Endothelial cell of umbilical vein (primary cell): ENCODE measurements around the gene SLC35G1. TPM values are rescaled to one million over a fixed set of nuclear protein-coding genes. Genes with fewer than 3 reads are reported as not detected.

ENCODE experiments used
- BruUV-seq: library from RNA; stranded (reverse); fragments of 400-500 nt; replicated peaks from 2 replicates; lab custom pipeline; 2021; lab: Mats Ljungman, UMichigan
- CTCF ChIA-PET: fragments of 300-600, 350-600 bp; sonication (Branson Sonifier 250); formaldehyde crosslinking; loops from one replicate; lab custom pipeline; 2021; ENCODE audit warnings: antibody characterized with exemption, inconsistent platforms; lab: Charles Lee
- POLR2A ChIA-PET: fragments of 300-600, 350-600 bp; sonication (Branson Sonifier 250); formaldehyde crosslinking; loops from one replicate; lab custom pipeline; 2021; ENCODE audit warnings: antibody characterized with exemption, inconsistent platforms; lab: Charles Lee
- DNase-seq: peaks from one replicate; pipeline ENCODE4 v3.0.0-alpha.2; 2011; ENCODE audit warnings: low read depth, low spot score
- FAIRE-seq: peaks from 2 replicates; lab custom pipeline; 2011; peaks lifted over from hg19 to GRCh38; lab: Jason Lieb, UNC
- H2AFZ ChIP-seq: 2 replicates; pipeline ENCODE4 v1.6.0; 2012; ENCODE audit warnings: low read depth, low read length, control low read depth, inconsistent platforms
- H3K27ac ChIP-seq: 2 replicates; pipeline ENCODE4 v1.5.1; 2011; ENCODE audit warnings: low read depth, mild to moderate bottlenecking, control low read depth, low read length, moderate library complexity; ENCODE audit not compliant: insufficient read depth
- H3K27me3 ChIP-seq, 2 experiments: 2 replicates each; pipeline versions ENCODE4 v1.6.0 to v1.6.1; 2011; ENCODE audit warnings: low read length in 2 of 2, mixed read lengths in 1 of 2; ENCODE audit not compliant: control insufficient read depth in 2 of 2, insufficient read depth in 2 of 2
- H3K36me3 ChIP-seq, 2 experiments: 2 replicates in 1 of 2; 3 replicates in 1 of 2; pipeline ENCODE4 v1.5.1; 2011; ENCODE audit warnings: low read length in 2 of 2, mild to moderate bottlenecking in 1 of 2, moderate library complexity in 1 of 2; ENCODE audit not compliant: control insufficient read depth in 2 of 2, insufficient read depth in 2 of 2; ENCODE audit errors: extremely low read depth in 1 of 2
- H3K4me1 ChIP-seq: 3 replicates; pipeline ENCODE4 v1.5.1; 2011; ENCODE audit warnings: mild to moderate bottlenecking, low read length; ENCODE audit not compliant: control insufficient read depth, insufficient read depth; ENCODE audit errors: extremely low read depth
- H3K4me2 ChIP-seq: 2 replicates; pipeline ENCODE4 v1.6.1; 2011; ENCODE audit warnings: low read length, control low read depth, mixed read lengths; ENCODE audit not compliant: insufficient read depth
- H3K4me3 ChIP-seq, 3 experiments: fragments of 200-600 bp in 1 of 3; sonication (generic), shearing (Covaris generic) in 1 of 3; replicated peaks in 1 of 3; 2 replicates each; pipeline ENCODE4 v1.5.1; 2011 to 2016; ENCODE audit warnings: control low read depth in 3 of 3, low read length in 3 of 3, mild to moderate bottlenecking in 2 of 3, inconsistent platforms in 1 of 3, low read depth in 1 of 3, moderate library complexity in 1 of 3; ENCODE audit not compliant: insufficient read depth in 1 of 3
- H3K79me2 ChIP-seq: 2 replicates; pipeline ENCODE4 v1.6.0; 2012; ENCODE audit warnings: low read length, inconsistent platforms; ENCODE audit not compliant: control insufficient read depth, insufficient read depth
- H3K9ac ChIP-seq: replicated peaks from 2 replicates; pipeline ENCODE3; 2011; ENCODE audit warnings: low read length, control low read depth; ENCODE audit not compliant: insufficient read depth; ENCODE audit errors: extremely low read depth
- H3K9me1 ChIP-seq: replicated peaks from 3 replicates; pipeline ENCODE4 v1.6.0; 2011; ENCODE audit warnings: mild to moderate bottlenecking, low read length; ENCODE audit not compliant: control insufficient read depth, insufficient read depth; ENCODE audit errors: extremely low read depth
- H3K9me3 ChIP-seq: replicated peaks from 2 replicates; pipeline ENCODE4 v1.5.1; 2012; ENCODE audit warnings: low read length, inconsistent platforms; ENCODE audit not compliant: control insufficient read depth, insufficient read depth
- H4K20me1 ChIP-seq: replicated peaks from 2 replicates; pipeline ENCODE3; 2011; ENCODE audit warnings: mild to moderate bottlenecking, low read length; ENCODE audit not compliant: control insufficient read depth, insufficient read depth; ENCODE audit errors: extremely low read depth
- EZH2 ChIP-seq: IDR thresholded peaks from 2 replicates; pipeline ENCODE4 v1.6.1; 2012; ENCODE audit warnings: borderline replicate concordance, low read depth, mild to moderate bottlenecking, moderate library complexity, low read length, inconsistent platforms; ENCODE audit not compliant: severe bottlenecking
- FOS ChIP-seq: IDR thresholded peaks from 2 replicates; pipeline ENCODE4 v1.6.1; 2011; ENCODE audit warnings: mild to moderate bottlenecking, low read length, moderate library complexity, borderline replicate concordance; ENCODE audit not compliant: insufficient read depth
- GATA2 ChIP-seq: IDR thresholded peaks from 2 replicates; pipeline ENCODE4 v1.7.0; 2011; ENCODE audit warnings: low read depth, mild to moderate bottlenecking, moderate library complexity, mixed read lengths, low read length; ENCODE audit not compliant: insufficient read length, insufficient read depth
- JUN ChIP-seq: IDR thresholded peaks from 2 replicates; pipeline ENCODE4 v1.6.1; 2011; ENCODE audit warnings: borderline replicate concordance, low read depth; ENCODE audit not compliant: insufficient read length, insufficient read depth
- MYC ChIP-seq: IDR thresholded peaks from one replicate; pipeline ENCODE4 v1.6.1; 2011; ENCODE audit warnings: mild to moderate bottlenecking, low read depth, low read length
- POLR2A ChIP-seq: IDR thresholded peaks from 2 replicates; pipeline ENCODE4 v1.6.1; 2012; ENCODE audit warnings: low read depth, mild to moderate bottlenecking, control low read depth, low read length
- POLR2AphosphoS5 ChIP-seq: IDR thresholded peaks from 2 replicates; pipeline ENCODE4 v1.6.1; 2012; ENCODE audit warnings: low read depth, mild to moderate bottlenecking, control low read depth, low read length, moderate library complexity; ENCODE audit not compliant: insufficient read depth
- dilution Hi-C: fragments of 300-500 bp; cut with MboI; formaldehyde crosslinking; loops from one replicate; pipeline ENCODE4 v1.15.0; 2019; ENCODE audit warnings: low sequenced_read_pairs; ENCODE audit not compliant: extremely low pct_ligation_motif_present
- intact Hi-C: fragments of 100-400 bp; cut with micrococcal nuclease; formaldehyde crosslinking; loops from one replicate; pipeline ENCODE4 v1.10.0; 2022
- polyA plus RNA-seq, 4 experiments: library from polyadenylated mRNA; depleted of rRNA in 3 of 4; stranded (reverse) in 3 of 4; unstranded in 1 of 4; fragments of >200 nt; gene quantifications; 2 replicates each; pipeline versions ENCODE4 v1.2.1 to v1.2.3, GENCODE V29; 2011 to 2012; ENCODE audit warnings: missing spikeins in 1 of 4
- total RNA-seq: library from RNA; stranded (reverse); gene quantifications from 2 replicates; pipeline ENCODE4 v1.2.3, GENCODE V29; 2021
- TF ChIP-seq, protein P1 (sequence below), 2 donors: IDR thresholded peaks; 1 replicate in 1 of 2; 2 replicates in 1 of 2; pipeline ENCODE4 v1.5.1; 2011; ENCODE audit warnings: low read length in 2 of 2, mild to moderate bottlenecking in 2 of 2, moderate library complexity in 2 of 2, control low read depth in 1 of 2, inconsistent platforms in 1 of 2, low read depth in 1 of 2; ENCODE audit not compliant: insufficient read depth in 1 of 2; ENCODE audit errors: extremely low read depth in 1 of 2
- TF ChIP-seq, protein P2 (sequence below): IDR thresholded peaks from 2 replicates; pipeline ENCODE4 v1.6.1; 2011; ENCODE audit not compliant: insufficient read depth, insufficient read length

The SLC35G1 gene
- total and polyA plus RNA-seq, 2 donors (not counting 3 experiments of a cell fraction or from before 2014, with no cell fraction given) = 2.5 to 4.1 TPM

DNA sequence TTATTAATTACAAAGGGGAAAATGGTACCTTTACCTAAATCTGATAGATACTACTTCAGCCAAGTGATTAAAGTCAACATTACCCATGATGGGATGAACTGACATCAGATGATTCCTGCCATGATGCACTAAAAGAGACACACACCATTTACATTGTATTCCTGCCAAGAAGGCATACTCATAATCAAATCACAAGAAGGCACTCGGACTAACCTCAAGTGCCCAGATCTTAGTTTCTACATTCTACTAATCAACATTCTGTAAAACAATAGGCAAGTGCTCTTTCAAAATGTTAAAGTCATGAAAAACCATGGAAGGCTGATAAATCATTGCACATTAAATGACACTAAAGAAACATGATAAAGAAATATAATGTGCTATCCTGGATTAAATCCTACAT is 44.4 kb downstream of the SLC35G1 start:
- FAIRE-seq (no peak), DNase-seq (no peak)
- H3K27me3 ChIP-seq = no peaks in the 10 kb centered on the region
- no peak for TF ChIP-seq GATA2
- TF ChIP-seq JUN = no peak
- TF ChIP-seq EZH2 = no peak
- TF ChIP-seq, protein P1, sequence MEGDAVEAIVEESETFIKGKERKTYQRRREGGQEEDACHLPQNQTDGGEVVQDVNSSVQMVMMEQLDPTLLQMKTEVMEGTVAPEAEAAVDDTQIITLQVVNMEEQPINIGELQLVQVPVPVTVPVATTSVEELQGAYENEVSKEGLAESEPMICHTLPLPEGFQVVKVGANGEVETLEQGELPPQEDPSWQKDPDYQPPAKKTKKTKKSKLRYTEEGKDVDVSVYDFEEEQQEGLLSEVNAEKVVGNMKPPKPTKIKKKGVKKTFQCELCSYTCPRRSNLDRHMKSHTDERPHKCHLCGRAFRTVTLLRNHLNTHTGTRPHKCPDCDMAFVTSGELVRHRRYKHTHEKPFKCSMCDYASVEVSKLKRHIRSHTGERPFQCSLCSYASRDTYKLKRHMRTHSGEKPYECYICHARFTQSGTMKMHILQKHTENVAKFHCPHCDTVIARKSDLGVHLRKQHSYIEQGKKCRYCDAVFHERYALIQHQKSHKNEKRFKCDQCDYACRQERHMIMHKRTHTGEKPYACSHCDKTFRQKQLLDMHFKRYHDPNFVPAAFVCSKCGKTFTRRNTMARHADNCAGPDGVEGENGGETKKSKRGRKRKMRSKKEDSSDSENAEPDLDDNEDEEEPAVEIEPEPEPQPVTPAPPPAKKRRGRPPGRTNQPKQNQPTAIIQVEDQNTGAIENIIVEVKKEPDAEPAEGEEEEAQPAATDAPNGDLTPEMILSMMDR (IDR thresholded peaks at IDR 0.05; ENCODE audit: extremely low read depth in 1 of 2, insufficient read depth in 1 of 2, low read depth in 1 of 2, low read length in 2 of 2) = no peak
- no peak for TF ChIP-seq POLR2A
- TF ChIP-seq POLR2AphosphoS5 = no peak
- no peak overlapping the region for H3K4me2 ChIP-seq
- H3K4me1 ChIP-seq = no peaks in the 10 kb centered on the region
- ChIA-PET CTCF (no interaction called here), POLR2A (no interaction called here)
- no peak overlapping the region for H3K4me3 ChIP-seq
- H3K9me1 ChIP-seq = no peaks in the 10 kb centered on the region
- no peaks in the 10 kb centered on the region for H3K79me2 ChIP-seq
- no peaks in the 10 kb centered on the region for H3K9me3 ChIP-seq
- H3K36me3 ChIP-seq = no peaks in the 10 kb centered on the region
- dilution Hi-C loops (no loop called here), intact Hi-C loops (no loop called here)
- H3K27ac ChIP-seq = no peak overlapping the region
- H4K20me1 ChIP-seq = no peaks in the 10 kb centered on the region
- no peak overlapping the region for H2AFZ ChIP-seq
- BruUV-seq = no TSS peak
- H3K9ac ChIP-seq = no peak overlapping the region

DNA sequence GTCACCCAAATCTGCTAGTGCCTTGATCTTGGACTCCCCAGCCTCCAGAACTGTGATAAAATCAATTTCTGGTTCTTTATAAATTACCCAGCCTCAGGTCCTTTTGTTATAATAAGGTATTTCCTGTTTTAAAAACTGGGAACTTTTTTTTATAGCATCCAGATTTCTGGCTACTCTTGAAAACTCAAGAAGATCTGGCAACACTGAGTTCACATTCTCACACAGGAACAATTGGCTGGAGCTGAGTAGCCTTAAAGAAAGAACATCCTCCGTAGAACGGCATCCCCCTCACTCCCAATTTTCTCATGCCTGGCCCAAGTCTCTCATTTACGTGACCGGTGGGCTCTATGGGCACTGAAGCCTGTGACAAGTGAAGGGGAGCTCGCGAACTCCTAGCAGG is 47.1 kb downstream of the SLC35G1 start:
- H3K79me2 ChIP-seq = no peaks in the 10 kb centered on the region
- H3K9me1 ChIP-seq = no peaks in the 10 kb centered on the region
- TF ChIP-seq POLR2AphosphoS5 = no peak
- TF ChIP-seq, protein P2, sequence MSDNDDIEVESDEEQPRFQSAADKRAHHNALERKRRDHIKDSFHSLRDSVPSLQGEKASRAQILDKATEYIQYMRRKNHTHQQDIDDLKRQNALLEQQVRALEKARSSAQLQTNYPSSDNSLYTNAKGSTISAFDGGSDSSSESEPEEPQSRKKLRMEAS = no peak
- TF ChIP-seq FOS = no peak
- no peak for TF ChIP-seq EZH2
- TF ChIP-seq, protein P1 (IDR thresholded peaks at IDR 0.05; ENCODE audit: extremely low read depth in 1 of 2, insufficient read depth in 1 of 2, low read depth in 1 of 2, low read length in 2 of 2) = no peak
- TF ChIP-seq MYC = no peak
- TF ChIP-seq GATA2 = no peak
- no peak for TF ChIP-seq JUN
- TF ChIP-seq POLR2A = no peak
- H3K4me1 ChIP-seq = no peaks in the 10 kb centered on the region
- CTCF ChIA-PET = no interaction called here
- no peak overlapping the region for H3K4me3 ChIP-seq
- H4K20me1 ChIP-seq = no peaks in the 10 kb centered on the region
- POLR2A ChIA-PET = no interaction called here
- BruUV-seq = no TSS peak
- no peak overlapping the region for H3K4me2 ChIP-seq
- H3K36me3 ChIP-seq = no peaks in the 10 kb centered on the region
- no peak for DNase-seq
- dilution Hi-C loops = no loop called here
- H2AFZ ChIP-seq = no peak overlapping the region
- intact Hi-C loops = no loop called here
- FAIRE-seq = no peak
- no peaks in the 10 kb centered on the region for H3K9me3 ChIP-seq
- no peak overlapping the region for H3K27ac ChIP-seq
- H3K27me3 ChIP-seq = no peaks in the 10 kb centered on the region
- H3K9ac ChIP-seq = no peak overlapping the region
